AG20443 (cell line): ENCODE data around the gene WNT7B.

Experiments used
- DNase-seq: peaks from one replicate; pipeline ENCODE4 v3.0.0; 2012; ENCODE audit warnings: low spot score, mixed read lengths

WNT7B gene

DNA sequence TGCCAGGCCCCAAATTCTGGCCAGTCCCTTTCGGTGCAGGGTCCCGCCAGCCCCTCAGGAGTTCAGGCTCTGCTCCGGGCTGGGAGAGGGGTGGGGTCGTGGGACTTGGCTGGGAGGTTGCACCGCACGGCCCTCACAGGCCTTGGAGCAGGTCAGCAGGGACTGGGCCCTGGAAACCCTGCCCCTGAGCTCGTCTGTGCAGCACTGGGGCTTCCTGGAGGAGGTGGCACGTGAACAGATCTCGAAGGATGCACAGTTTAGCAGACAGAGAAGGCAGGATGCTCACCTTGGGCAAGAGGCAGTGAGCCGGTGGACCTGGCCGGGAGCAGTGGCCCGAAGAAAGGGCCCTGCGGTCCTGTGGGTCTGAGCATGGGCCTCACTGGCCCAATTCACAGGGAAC is 70.0 kb downstream of the WNT7B start:
- DNase-seq = no peak

GRCh38 chr22:45905924-45906865 is 70.8 kb downstream of the WNT7B start:
- DNase-seq = peak; percentile 87

- no peak for DNase-seq
Observed at GRCh38 chr22:45905326-45905923, 71.5 kb downstream of the WNT7B start.

DNA sequence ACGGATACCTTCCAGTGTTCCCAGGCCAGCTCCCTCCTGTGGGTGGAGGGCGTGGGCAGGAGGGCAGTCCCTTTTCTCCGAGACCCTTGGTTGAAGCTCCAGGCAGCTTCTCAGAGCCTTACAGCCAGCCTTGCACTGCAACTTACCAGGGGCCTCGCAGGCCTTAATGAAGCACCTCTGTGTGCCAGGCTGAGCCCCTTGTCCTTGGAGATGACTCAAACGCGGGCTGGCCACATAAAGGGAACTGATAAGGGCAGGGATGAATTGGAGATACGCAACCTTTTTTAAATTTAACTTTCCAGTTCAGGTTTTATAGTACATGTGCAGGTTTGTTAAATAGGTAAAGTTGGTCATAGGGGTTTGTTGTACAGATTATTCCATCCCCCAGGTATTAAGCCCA is 72.7 kb downstream of the WNT7B start:
- no peak for DNase-seq

- DNase-seq = peak; percentile 83
Observed at GRCh38 chr22:45903355-45904135, 73.4 kb downstream of the WNT7B start.

GRCh38 chr22:45897736-45898135 is 79.2 kb downstream of the WNT7B start:
- DNase-seq = no peak

- DNase-seq = no peak
Observed at GRCh38 chr22:45896964-45897538, 79.9 kb downstream of the WNT7B start.

- no peak for DNase-seq
Observed at GRCh38 chr22:45896153-45896951, 80.6 kb downstream of the WNT7B start.

DNA sequence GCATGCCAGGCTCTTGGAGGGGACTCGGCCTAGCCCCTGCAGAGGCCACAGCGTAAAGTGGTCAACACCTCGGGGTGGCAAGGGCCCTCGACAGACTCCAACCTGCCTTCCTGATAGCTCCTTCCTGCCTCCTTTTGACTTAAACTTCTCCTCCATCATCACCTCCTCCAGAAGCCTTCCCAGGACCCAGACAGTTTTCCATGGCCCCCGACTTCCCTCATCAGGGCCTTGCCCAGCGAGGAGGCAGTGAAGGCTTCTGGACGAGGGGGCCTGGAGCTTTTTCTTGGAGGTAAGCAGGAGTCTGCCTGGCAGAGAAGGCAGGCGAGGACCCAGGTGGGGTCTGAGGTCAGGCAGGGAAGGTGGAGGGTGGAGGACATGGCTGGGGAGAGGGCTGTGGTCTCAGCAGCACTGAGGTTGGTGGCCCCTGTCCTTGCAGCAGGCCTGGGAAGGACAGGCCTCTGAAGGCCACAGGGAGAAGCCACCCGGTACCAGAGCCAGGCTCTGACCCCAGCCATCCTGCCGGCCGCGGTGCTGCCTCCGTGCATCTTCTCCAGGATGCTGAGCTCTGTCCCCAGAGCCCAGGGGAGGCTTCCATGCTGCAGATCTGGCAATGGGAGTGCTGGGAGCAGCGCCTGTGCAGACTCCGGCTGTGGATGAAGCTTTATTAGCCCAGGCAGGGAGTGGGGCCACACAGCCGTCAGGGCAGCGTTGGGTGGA is 81.4 kb downstream of the WNT7B start:
- DNase-seq = no peak

- DNase-seq = no peak
Observed at GRCh38 chr22:45893516-45893915, 83.4 kb downstream of the WNT7B start.

GRCh38 chr22:45892681-45893461 is 84.1 kb downstream of the WNT7B start:
- no peak for DNase-seq

DNA sequence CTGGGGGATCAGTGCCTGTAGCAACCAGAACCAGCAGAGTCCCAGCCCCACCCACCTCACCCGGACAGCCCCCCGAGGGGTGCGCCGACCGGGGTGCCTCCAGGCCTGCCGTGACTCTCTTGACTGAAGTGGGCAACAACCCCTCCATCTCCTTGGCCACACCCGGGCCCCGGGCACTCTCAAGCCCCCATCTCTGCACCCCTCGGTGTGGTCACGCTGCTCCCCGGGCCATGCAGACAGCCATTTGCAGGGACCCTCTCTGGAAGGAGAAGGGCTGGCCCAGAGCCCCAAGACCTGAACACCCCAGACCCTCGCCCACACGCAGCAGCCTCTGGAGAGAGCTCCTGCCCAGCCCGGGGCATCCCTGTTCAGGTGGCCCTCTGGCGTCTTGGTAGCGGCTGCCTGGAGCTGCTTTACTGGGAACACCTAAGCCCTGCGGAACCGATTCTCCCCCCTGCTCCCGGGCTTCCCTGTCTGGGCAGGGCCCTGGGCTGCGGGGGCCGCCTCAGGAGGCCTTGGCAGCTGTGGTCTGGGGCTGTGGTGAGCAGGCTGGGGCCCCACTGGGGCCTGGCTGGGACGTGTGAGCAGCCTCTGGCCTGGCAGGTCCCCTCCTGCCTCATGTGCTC is 84.9 kb downstream of the WNT7B start:
- no peak for DNase-seq

GRCh38 chr22:45891471-45891995 is 85.4 kb downstream of the WNT7B start:
- no peak for DNase-seq

GRCh38 chr22:45891021-45891421 is 85.9 kb downstream of the WNT7B start:
- no peak for DNase-seq

DNA sequence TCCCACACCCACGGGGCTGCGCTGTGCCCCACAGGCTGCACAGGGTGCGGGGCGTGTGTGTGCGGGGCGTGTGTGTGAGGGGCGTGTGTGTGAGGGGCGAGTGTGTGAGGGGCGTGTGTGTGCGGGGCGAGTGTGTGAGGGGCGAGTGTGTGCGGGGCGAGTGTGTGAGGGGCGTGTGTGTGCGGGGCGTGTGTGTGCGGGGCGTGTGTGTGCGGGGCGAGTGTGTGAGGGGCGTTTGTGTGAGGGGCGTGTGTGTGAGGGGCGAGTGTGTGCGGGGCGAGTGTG is 86.7 kb downstream of the WNT7B start:
- DNase-seq = no peak

DNA sequence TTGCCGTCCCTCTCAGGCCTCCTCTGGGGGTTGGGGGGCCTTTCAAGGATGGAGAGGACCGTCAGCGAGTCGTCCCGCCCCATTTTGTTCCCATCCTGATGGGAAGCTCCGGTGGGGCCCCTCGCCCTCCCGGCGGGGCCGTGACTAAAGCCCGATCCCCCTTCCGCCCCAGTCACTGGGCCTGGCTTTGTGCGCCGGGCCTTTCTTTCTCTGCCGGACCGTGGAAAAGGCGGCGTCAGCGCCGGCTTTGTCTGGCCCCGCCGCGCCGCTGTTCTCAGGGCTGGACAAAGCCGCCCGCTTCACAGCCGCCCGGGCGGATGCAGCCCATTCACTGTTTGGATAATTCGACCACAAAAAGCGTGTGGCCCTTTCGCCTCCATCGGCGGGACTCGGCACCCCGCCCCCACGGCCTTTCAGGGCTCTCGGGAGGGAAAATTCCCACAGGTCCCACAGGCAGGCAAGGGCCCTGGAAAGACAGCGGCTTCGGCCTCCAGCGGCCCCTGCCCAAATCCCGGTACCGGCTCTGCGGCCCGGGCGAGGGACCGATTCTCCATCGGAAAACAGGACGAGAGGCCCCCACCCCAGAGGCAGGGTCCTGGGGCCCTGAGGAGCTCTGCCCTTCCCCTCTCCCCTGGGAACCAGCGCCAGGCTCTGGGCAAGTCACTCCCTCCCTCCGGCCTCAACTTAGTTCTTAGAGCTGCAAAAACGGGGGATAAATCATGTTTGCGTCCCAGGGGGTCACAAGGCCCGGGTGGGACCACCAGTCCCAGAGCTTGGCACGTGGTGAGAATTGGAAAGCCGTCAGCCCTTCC is 87.2 kb downstream of the WNT7B start:
- DNase-seq = peak; percentile 70

GRCh38 chr22:45889093-45889538 is 87.8 kb downstream of the WNT7B start:
- DNase-seq = no peak
